HCT116 (cell line): ENCODE results near the gene SORCS2. TPM values are rescaled to one million over a fixed set of nuclear protein-coding genes. Genes with fewer than 3 reads are reported as not detected.

Experiments used
- ATAC-seq: fragments of 200-7000 bp; cut with Tn5 transposase; 2 replicates; pipeline ENCODE4 v1.9.1; 2020; ENCODE audit warnings: mild to moderate bottlenecking, moderate library complexity
- BruUV-seq: library from RNA; stranded (reverse); fragments of 400-500 nt; replicated peaks from 2 replicates; lab custom pipeline; 2021; lab: Mats Ljungman, UMichigan
- CTCF ChIA-PET: fragments of 300-600 bp; sonication (Branson Sonifier 250); formaldehyde crosslinking; loops from one replicate; lab custom pipeline; 2021; ENCODE audit warnings: antibody characterized with exemption; lab: Charles Lee
- POLR2A ChIA-PET: fragments of 300-600, 350-600 bp; sonication (Branson Sonifier 250); formaldehyde crosslinking; loops from one replicate; lab custom pipeline; 2021; ENCODE audit warnings: antibody characterized with exemption; lab: Charles Lee
- RAD21 ChIA-PET, 2 experiments: fragments of 300-600 bp; sonication (Branson Sonifier 250); formaldehyde crosslinking; loops; one replicate each; lab custom pipeline; 2023; ENCODE audit warnings: low total read pairs in 2 of 2; ENCODE audit not compliant: uncharacterized antibody in 2 of 2, unreplicated experiment in 2 of 2, low non-redundant PET in 1 of 2; lab: Charles Lee
- DNase-seq: peaks from one replicate; pipeline ENCODE4 v3.0.0-alpha.2; 2010; ENCODE audit warnings: low read depth, low spot score
- H2AFZ ChIP-seq: fragments of 200-600 bp; shearing (Covaris generic), sonication (generic); 2 replicates; pipeline ENCODE4 v1.6.1; 2017; ENCODE audit warnings: low read depth, mixed run types, mixed read lengths, antibody characterized with exemption, low read length; ENCODE audit not compliant: poor library complexity, severe bottlenecking
- H3K27ac ChIP-seq: 2 replicates; pipeline ENCODE4 v1.5.1; 2012; ENCODE audit warnings: low read depth, low read length
- H3K27me3 ChIP-seq: fragments of 200-600 bp; sonication (generic); 2 replicates; pipeline ENCODE4 v1.6.1; 2016; ENCODE audit warnings: mixed run types, low read length, mixed read lengths; ENCODE audit not compliant: insufficient read depth
- H3K36me3 ChIP-seq, 2 experiments: fragments of 200-500 bp in 1 of 2; fragments of 200-600 bp in 1 of 2; sonication (Bioruptor generic) in 1 of 2; sonication (generic) in 1 of 2; 2 replicates each; pipeline versions ENCODE4 v1.5.1 to v1.6.1; 2014 to 2016; ENCODE audit warnings: low read length in 2 of 2, inconsistent platforms in 1 of 2, mixed read lengths in 1 of 2, mixed run types in 1 of 2; ENCODE audit not compliant: insufficient read depth in 2 of 2, control insufficient read depth in 1 of 2
- H3K4me1 ChIP-seq, 2 experiments: fragments of 200-600 bp in 1 of 2; sonication (generic) in 1 of 2; 2 replicates each; pipeline versions ENCODE4 v1.5.1 to v1.6.1; 2012 to 2017; ENCODE audit warnings: low read length in 2 of 2, inconsistent platforms in 1 of 2, mild to moderate bottlenecking in 1 of 2, mixed read lengths in 1 of 2, mixed run types in 1 of 2, moderate library complexity in 1 of 2; ENCODE audit not compliant: insufficient read depth in 2 of 2, control insufficient read depth in 1 of 2
- H3K4me2 ChIP-seq: fragments of 200-600 bp; sonication (generic); 2 replicates; pipeline ENCODE4 v1.6.1; 2017; ENCODE audit warnings: mixed run types, low read length, mixed read lengths
- H3K4me3 ChIP-seq, 2 experiments: fragments of 200-600 bp in 1 of 2; sonication (generic) in 1 of 2; replicated peaks in 1 of 2; 2 replicates each; pipeline ENCODE4 v1.5.1; 2011 to 2016; ENCODE audit warnings: low read length in 2 of 2, control low read depth in 1 of 2, low read depth in 1 of 2, mild to moderate bottlenecking in 1 of 2, mixed read lengths in 1 of 2, mixed run types in 1 of 2
- H3K79me2 ChIP-seq: fragments of 200-600 bp; sonication (generic); 2 replicates; pipeline ENCODE4 v1.6.1; 2017; ENCODE audit warnings: mild to moderate bottlenecking, mixed run types, low read length, moderate library complexity, mixed read lengths; ENCODE audit not compliant: insufficient read depth
- H3K9ac ChIP-seq: fragments of 200-600 bp; sonication (generic); 2 replicates; pipeline ENCODE4 v1.6.1; 2016; ENCODE audit warnings: low read length, mixed read lengths
- H3K9me2 ChIP-seq: fragments of 200-600 bp; sonication (generic), shearing (Covaris generic); 2 replicates; pipeline ENCODE4 v1.6.1; 2017; ENCODE audit warnings: mixed run types, mild to moderate bottlenecking, moderate library complexity; ENCODE audit not compliant: insufficient read depth
- H3K9me3 ChIP-seq, 2 experiments: fragments of 200-500 bp in 1 of 2; fragments of 200-600 bp in 1 of 2; sonication (Bioruptor generic) in 1 of 2; sonication (generic) in 1 of 2; 2 replicates each; pipeline ENCODE4 v1.6.1; 2014 to 2017; ENCODE audit warnings: low read length in 2 of 2, mixed read lengths in 2 of 2, inconsistent platforms in 1 of 2, low read depth in 1 of 2, mild to moderate bottlenecking in 1 of 2, mixed run types in 1 of 2, moderate library complexity in 1 of 2; ENCODE audit not compliant: control insufficient read depth in 1 of 2, insufficient read depth in 1 of 2
- H4K20me1 ChIP-seq: fragments of 200-600 bp; sonication (generic), shearing (Covaris generic); 2 replicates; pipeline ENCODE4 v1.6.1; 2017; ENCODE audit warnings: mixed run types, mild to moderate bottlenecking, moderate library complexity; ENCODE audit not compliant: insufficient read depth
- CBX3 ChIP-seq: IDR thresholded peaks from 2 replicates; pipeline ENCODE4 v1.6.1; 2012; ENCODE audit warnings: low read depth
- ELF1 ChIP-seq: IDR thresholded peaks from 2 replicates; pipeline ENCODE4 v1.6.1; 2012; ENCODE audit warnings: low read depth, borderline replicate concordance
- EZH2 ChIP-seq: fragments of 200-600 bp; sonication (generic); IDR thresholded peaks from 2 replicates; pipeline ENCODE4 v1.6.1; 2017; ENCODE audit warnings: antibody characterized with exemption, mixed run types
- RAD21 ChIP-seq: IDR thresholded peaks from 2 replicates; pipeline ENCODE4 v1.6.1; 2012; ENCODE audit warnings: low read depth, mild to moderate bottlenecking
- YY1 ChIP-seq: IDR thresholded peaks from 2 replicates; pipeline ENCODE4 v1.6.1; 2011; ENCODE audit warnings: low read length, low read depth, moderate library complexity, mild to moderate bottlenecking; ENCODE audit not compliant: insufficient replicate concordance; ENCODE audit errors: extremely low read depth
- intact Hi-C: fragments of 100-400 bp; cut with micrococcal nuclease; formaldehyde crosslinking; loops from 2 replicates; pipeline ENCODE4 v1.10.0; 2022
- total RNA-seq: library from RNA; stranded (reverse); gene quantifications from one replicate; pipeline ENCODE4 v1.2.1, GENCODE V29; 2021; ENCODE audit not compliant: unreplicated experiment
- TF ChIP-seq, protein P1 (sequence below), 3 experiments: fragments of 200-600 bp in 1 of 3; sonication (generic) in 1 of 3; IDR thresholded peaks in 2 of 3; conservative IDR thresholded peaks in 1 of 3; 2 replicates each; pipeline ENCODE4 v1.5.1; 2012 to 2017; ENCODE audit warnings: low read depth in 2 of 3, low read length in 2 of 3, antibody characterized with exemption in 1 of 3, borderline replicate concordance in 1 of 3, control low read depth in 1 of 3, mild to moderate bottlenecking in 1 of 3, mixed read lengths in 1 of 3, mixed run types in 1 of 3, moderate library complexity in 1 of 3; ENCODE audit not compliant: insufficient read depth in 1 of 3
- TF ChIP-seq, protein P2 (sequence below): IDR thresholded peaks from 2 replicates; pipeline ENCODE4 v1.6.1; 2012

SORCS2 gene
- total RNA-seq, 1 experiment from 2014 or later: 0.37 TPM

DNA sequence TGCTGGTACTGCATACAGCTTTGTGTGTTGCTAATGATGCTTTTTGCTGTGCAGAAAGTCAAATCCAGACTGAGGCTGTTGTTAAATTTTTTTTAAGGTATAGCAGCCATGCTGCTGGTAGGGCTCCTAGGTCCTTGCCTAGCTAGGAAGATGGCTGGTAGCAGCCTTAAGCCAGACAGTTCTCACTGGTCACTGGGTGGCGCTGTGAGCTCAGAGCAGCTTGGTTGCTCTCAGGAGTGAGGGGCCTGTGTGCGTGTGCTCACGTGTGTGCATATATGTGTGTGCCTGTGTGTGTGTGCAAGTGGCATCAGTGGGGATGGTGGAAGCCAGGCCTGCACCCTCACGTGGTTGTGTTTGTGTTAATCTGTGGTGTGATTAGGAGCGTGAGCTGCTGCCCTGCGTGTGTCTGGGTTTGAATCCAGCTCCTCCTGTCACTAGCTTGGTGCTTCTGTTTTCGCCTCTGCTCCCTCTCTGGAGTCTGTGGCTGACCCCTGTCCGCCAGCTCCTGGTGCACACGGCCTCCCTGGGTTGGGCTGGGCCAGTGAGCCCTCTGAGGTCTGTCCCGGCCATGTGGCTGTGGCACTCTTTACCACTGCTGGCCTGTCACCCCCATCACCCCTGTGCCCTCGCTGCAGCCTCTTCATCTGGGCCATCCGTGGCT lies 46.1 kb downstream of the SORCS2 start:
- ATAC-seq: peak; percentile 66
- H3K4me2 ChIP-seq: no peak overlapping the region
- BruUV-seq: no TSS peak
- intact Hi-C loops: no loop called here
- no peak overlapping the region for H3K9ac ChIP-seq
- ChIA-PET RAD21 (no interaction called here), POLR2A (no interaction called here), CTCF (interaction anchor here (1.0 to 1.2 kb wide), 2 partner anchors 15 to 97 kb away, joined by 3 read pairs; no protein-coding TSS in a partner anchor)
- H3K27me3 ChIP-seq: no peaks in the 10 kb centered on the region
- H2AFZ ChIP-seq: no peak overlapping the region
- no peaks in the 10 kb centered on the region for H3K79me2 ChIP-seq
- no peaks in the 10 kb centered on the region for H3K36me3 ChIP-seq
- no peaks in the 10 kb centered on the region for H3K9me2 ChIP-seq
- TF ChIP-seq YY1: no peak
- TF ChIP-seq, protein P1, sequence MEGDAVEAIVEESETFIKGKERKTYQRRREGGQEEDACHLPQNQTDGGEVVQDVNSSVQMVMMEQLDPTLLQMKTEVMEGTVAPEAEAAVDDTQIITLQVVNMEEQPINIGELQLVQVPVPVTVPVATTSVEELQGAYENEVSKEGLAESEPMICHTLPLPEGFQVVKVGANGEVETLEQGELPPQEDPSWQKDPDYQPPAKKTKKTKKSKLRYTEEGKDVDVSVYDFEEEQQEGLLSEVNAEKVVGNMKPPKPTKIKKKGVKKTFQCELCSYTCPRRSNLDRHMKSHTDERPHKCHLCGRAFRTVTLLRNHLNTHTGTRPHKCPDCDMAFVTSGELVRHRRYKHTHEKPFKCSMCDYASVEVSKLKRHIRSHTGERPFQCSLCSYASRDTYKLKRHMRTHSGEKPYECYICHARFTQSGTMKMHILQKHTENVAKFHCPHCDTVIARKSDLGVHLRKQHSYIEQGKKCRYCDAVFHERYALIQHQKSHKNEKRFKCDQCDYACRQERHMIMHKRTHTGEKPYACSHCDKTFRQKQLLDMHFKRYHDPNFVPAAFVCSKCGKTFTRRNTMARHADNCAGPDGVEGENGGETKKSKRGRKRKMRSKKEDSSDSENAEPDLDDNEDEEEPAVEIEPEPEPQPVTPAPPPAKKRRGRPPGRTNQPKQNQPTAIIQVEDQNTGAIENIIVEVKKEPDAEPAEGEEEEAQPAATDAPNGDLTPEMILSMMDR (IDR thresholded peaks at IDR 0.05 in 2 of 3, conservative IDR thresholded peaks at IDR 0.05 in 1 of 3; ENCODE audit: borderline replicate concordance in 1 of 3, insufficient read depth in 1 of 3, low read depth in 2 of 3, low read length in 2 of 3): peak in 2 of 3 experiments; percentile 38 to 57; a peak in 3 of 6 replicates
- TF ChIP-seq, protein P2, sequence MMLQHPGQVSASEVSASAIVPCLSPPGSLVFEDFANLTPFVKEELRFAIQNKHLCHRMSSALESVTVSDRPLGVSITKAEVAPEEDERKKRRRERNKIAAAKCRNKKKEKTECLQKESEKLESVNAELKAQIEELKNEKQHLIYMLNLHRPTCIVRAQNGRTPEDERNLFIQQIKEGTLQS: no peak
- TF ChIP-seq ELF1: no peak
- TF ChIP-seq CBX3: 0 out of 2 replicates have a peak, but pooled peaks have one; percentile 33
- no peak for TF ChIP-seq EZH2
- TF ChIP-seq RAD21: no peak; the same call in 1 of the 2 replicates
- H3K9me3 ChIP-seq: peaks cover 4 to 8% of the 10 kb centered on the region in 2 experiments; a peak in 3 of 4 replicates
- H3K4me3 ChIP-seq: no peak overlapping the region
- H4K20me1 ChIP-seq: no peaks in the 10 kb centered on the region
- no peaks in the 10 kb centered on the region for H3K4me1 ChIP-seq
- H3K27ac ChIP-seq: no peak overlapping the region
- DNase-seq: no peak
